HCT116 (cell line): ENCODE results near the gene POU2AF2. TPM values are rescaled to one million over a fixed set of nuclear protein-coding genes. Genes with fewer than 3 reads are reported as not detected.

ENCODE experiments used
- ATAC-seq: fragments of 200-7000 bp; cut with Tn5 transposase; 2 replicates; pipeline ENCODE4 v1.9.1; 2020; ENCODE audit warnings: mild to moderate bottlenecking, moderate library complexity
- BruUV-seq: library from RNA; stranded (reverse); fragments of 400-500 nt; replicated peaks from 2 replicates; lab custom pipeline; 2021; lab: Mats Ljungman, UMichigan
- CTCF ChIA-PET: fragments of 300-600 bp; sonication (Branson Sonifier 250); formaldehyde crosslinking; loops from one replicate; lab custom pipeline; 2021; ENCODE audit warnings: antibody characterized with exemption; lab: Charles Lee
- POLR2A ChIA-PET: fragments of 300-600, 350-600 bp; sonication (Branson Sonifier 250); formaldehyde crosslinking; loops from one replicate; lab custom pipeline; 2021; ENCODE audit warnings: antibody characterized with exemption; lab: Charles Lee
- RAD21 ChIA-PET, 2 experiments: fragments of 300-600 bp; sonication (Branson Sonifier 250); formaldehyde crosslinking; loops; one replicate each; lab custom pipeline; 2023; ENCODE audit warnings: low total read pairs in 2 of 2; ENCODE audit not compliant: uncharacterized antibody in 2 of 2, unreplicated experiment in 2 of 2, low non-redundant PET in 1 of 2; lab: Charles Lee
- DNase-seq: peaks from one replicate; pipeline ENCODE4 v3.0.0-alpha.2; 2010; ENCODE audit warnings: low read depth, low spot score
- H2AFZ ChIP-seq: fragments of 200-600 bp; shearing (Covaris generic), sonication (generic); 2 replicates; pipeline ENCODE4 v1.6.1; 2017; ENCODE audit warnings: low read depth, mixed run types, mixed read lengths, antibody characterized with exemption, low read length; ENCODE audit not compliant: poor library complexity, severe bottlenecking
- H3K27ac ChIP-seq: 2 replicates; pipeline ENCODE4 v1.5.1; 2012; ENCODE audit warnings: low read depth, low read length
- H3K27me3 ChIP-seq: fragments of 200-600 bp; sonication (generic); 2 replicates; pipeline ENCODE4 v1.6.1; 2016; ENCODE audit warnings: mixed run types, low read length, mixed read lengths; ENCODE audit not compliant: insufficient read depth
- H3K36me3 ChIP-seq, 2 experiments: fragments of 200-500 bp in 1 of 2; fragments of 200-600 bp in 1 of 2; sonication (Bioruptor generic) in 1 of 2; sonication (generic) in 1 of 2; 2 replicates each; pipeline versions ENCODE4 v1.5.1 to v1.6.1; 2014 to 2016; ENCODE audit warnings: low read length in 2 of 2, inconsistent platforms in 1 of 2, mixed read lengths in 1 of 2, mixed run types in 1 of 2; ENCODE audit not compliant: insufficient read depth in 2 of 2, control insufficient read depth in 1 of 2
- H3K4me1 ChIP-seq, 2 experiments: fragments of 200-600 bp in 1 of 2; sonication (generic) in 1 of 2; 2 replicates each; pipeline versions ENCODE4 v1.5.1 to v1.6.1; 2012 to 2017; ENCODE audit warnings: low read length in 2 of 2, inconsistent platforms in 1 of 2, mild to moderate bottlenecking in 1 of 2, mixed read lengths in 1 of 2, mixed run types in 1 of 2, moderate library complexity in 1 of 2; ENCODE audit not compliant: insufficient read depth in 2 of 2, control insufficient read depth in 1 of 2
- H3K4me2 ChIP-seq: fragments of 200-600 bp; sonication (generic); 2 replicates; pipeline ENCODE4 v1.6.1; 2017; ENCODE audit warnings: mixed run types, low read length, mixed read lengths
- H3K4me3 ChIP-seq, 2 experiments: fragments of 200-600 bp in 1 of 2; sonication (generic) in 1 of 2; replicated peaks in 1 of 2; 2 replicates each; pipeline ENCODE4 v1.5.1; 2011 to 2016; ENCODE audit warnings: low read length in 2 of 2, control low read depth in 1 of 2, low read depth in 1 of 2, mild to moderate bottlenecking in 1 of 2, mixed read lengths in 1 of 2, mixed run types in 1 of 2
- H3K79me2 ChIP-seq: fragments of 200-600 bp; sonication (generic); 2 replicates; pipeline ENCODE4 v1.6.1; 2017; ENCODE audit warnings: mild to moderate bottlenecking, mixed run types, low read length, moderate library complexity, mixed read lengths; ENCODE audit not compliant: insufficient read depth
- H3K9ac ChIP-seq: fragments of 200-600 bp; sonication (generic); 2 replicates; pipeline ENCODE4 v1.6.1; 2016; ENCODE audit warnings: low read length, mixed read lengths
- H3K9me2 ChIP-seq: fragments of 200-600 bp; sonication (generic), shearing (Covaris generic); 2 replicates; pipeline ENCODE4 v1.6.1; 2017; ENCODE audit warnings: mixed run types, mild to moderate bottlenecking, moderate library complexity; ENCODE audit not compliant: insufficient read depth
- H3K9me3 ChIP-seq, 2 experiments: fragments of 200-500 bp in 1 of 2; fragments of 200-600 bp in 1 of 2; sonication (Bioruptor generic) in 1 of 2; sonication (generic) in 1 of 2; 2 replicates each; pipeline ENCODE4 v1.6.1; 2014 to 2017; ENCODE audit warnings: low read length in 2 of 2, mixed read lengths in 2 of 2, inconsistent platforms in 1 of 2, low read depth in 1 of 2, mild to moderate bottlenecking in 1 of 2, mixed run types in 1 of 2, moderate library complexity in 1 of 2; ENCODE audit not compliant: control insufficient read depth in 1 of 2, insufficient read depth in 1 of 2
- H4K20me1 ChIP-seq: fragments of 200-600 bp; sonication (generic), shearing (Covaris generic); 2 replicates; pipeline ENCODE4 v1.6.1; 2017; ENCODE audit warnings: mixed run types, mild to moderate bottlenecking, moderate library complexity; ENCODE audit not compliant: insufficient read depth
- ATF3 ChIP-seq: IDR thresholded peaks from 2 replicates; pipeline ENCODE4 v1.6.1; 2012
- CEBPB ChIP-seq: IDR thresholded peaks from 2 replicates; pipeline ENCODE4 v1.6.1; 2012; ENCODE audit warnings: low read depth
- EGR1 ChIP-seq: IDR thresholded peaks from 2 replicates; pipeline ENCODE4 v1.6.1; 2012; ENCODE audit warnings: low read depth
- EZH2 ChIP-seq: fragments of 200-600 bp; sonication (generic); IDR thresholded peaks from 2 replicates; pipeline ENCODE4 v1.6.1; 2017; ENCODE audit warnings: antibody characterized with exemption, mixed run types
- EZH2phosphoT487 ChIP-seq: fragments of 200-600 bp; IDR thresholded peaks from 2 replicates; pipeline ENCODE4 v1.6.1; 2018; ENCODE audit warnings: antibody characterized with exemption, borderline replicate concordance
- JUND ChIP-seq: IDR thresholded peaks from 2 replicates; pipeline ENCODE4 v1.6.1; 2012
- POLR2A ChIP-seq: IDR thresholded peaks from 2 replicates; pipeline ENCODE4 v1.7.0; 2011; ENCODE audit warnings: borderline replicate concordance; ENCODE audit not compliant: insufficient read depth, insufficient read length; ENCODE audit errors: extremely low read depth
- POLR2AphosphoS5 ChIP-seq: IDR thresholded peaks from 2 replicates; pipeline ENCODE4 v1.6.1; 2011; ENCODE audit warnings: mild to moderate bottlenecking, low read depth, low read length, moderate library complexity
- RAD21 ChIP-seq: IDR thresholded peaks from 2 replicates; pipeline ENCODE4 v1.6.1; 2012; ENCODE audit warnings: low read depth, mild to moderate bottlenecking
- REST ChIP-seq: IDR thresholded peaks from 2 replicates; pipeline ENCODE4 v1.6.1; 2012; ENCODE audit warnings: low read depth
- SIN3A ChIP-seq: IDR thresholded peaks from 2 replicates; pipeline ENCODE4 v1.6.1; 2012; ENCODE audit warnings: low read depth
- SRF ChIP-seq: IDR thresholded peaks from 2 replicates; pipeline ENCODE4 v1.6.1; 2012; ENCODE audit warnings: low read depth
- ZBTB33 ChIP-seq: IDR thresholded peaks from 2 replicates; pipeline ENCODE4 v1.6.1; 2011; ENCODE audit warnings: mild to moderate bottlenecking, low read length, moderate library complexity; ENCODE audit not compliant: insufficient replicate concordance; ENCODE audit errors: extremely low read depth
- ZFX ChIP-seq: fragments of 450-650 bp; IDR thresholded peaks from 2 replicates; pipeline ENCODE4 v1.6.1; 2017
- intact Hi-C: fragments of 100-400 bp; cut with micrococcal nuclease; formaldehyde crosslinking; loops from 2 replicates; pipeline ENCODE4 v1.10.0; 2022
- total RNA-seq: library from RNA; stranded (reverse); gene quantifications from one replicate; pipeline ENCODE4 v1.2.1, GENCODE V29; 2021; ENCODE audit not compliant: unreplicated experiment

Gene POU2AF2
- total RNA-seq, 1 experiment from 2014 or later, result not detected

- Histone ChIP-seq H3K27me3 (peaks cover 56% of the 10 kb centered on the region), H3K27ac (no peak overlapping the region), H2AFZ (no peak overlapping the region), H4K20me1 (no peaks in the 10 kb centered on the region), H3K9me2 (no peaks in the 10 kb centered on the region), H3K79me2 (no peaks in the 10 kb centered on the region), H3K4me3 (no peak overlapping the region), H3K9me3 (no peaks in the 10 kb centered on the region), H3K4me1 (no peaks in the 10 kb centered on the region), H3K9ac (no peak overlapping the region), H3K4me2 (no peak overlapping the region), H3K36me3 (no peaks in the 10 kb centered on the region)
- ChIA-PET POLR2A (no interaction called here), CTCF (no interaction called here), RAD21 (no interaction called here)
- TF ChIP-seq SIN3A (no peak), ATF3 (no peak), RAD21 (no peak), SRF (no peak), ZBTB33 (no peak), ZFX (no peak), POLR2AphosphoS5 (no peak), CEBPB (no peak), EZH2phosphoT487 (no peak), EZH2 (no peak), POLR2A (no peak), EGR1 (no peak), REST (no peak), JUND (no peak)
- no peak for ATAC-seq
- intact Hi-C loops, result no loop called here
- BruUV-seq, result no TSS peak
- no peak for DNase-seq
These were observed 5.4 kb downstream of the POU2AF2 start for GRCh38 chr11:111250936-111251335.
